Fibroblast of skin of right quadriceps (primary cell): Measurements from ENCODE around the gene CACNA2D4.

ENCODE experiments used
- DNase-seq: peaks from one replicate; pipeline ENCODE4 v3.0.0-alpha.2; 2013

The CACNA2D4 gene

DNA sequence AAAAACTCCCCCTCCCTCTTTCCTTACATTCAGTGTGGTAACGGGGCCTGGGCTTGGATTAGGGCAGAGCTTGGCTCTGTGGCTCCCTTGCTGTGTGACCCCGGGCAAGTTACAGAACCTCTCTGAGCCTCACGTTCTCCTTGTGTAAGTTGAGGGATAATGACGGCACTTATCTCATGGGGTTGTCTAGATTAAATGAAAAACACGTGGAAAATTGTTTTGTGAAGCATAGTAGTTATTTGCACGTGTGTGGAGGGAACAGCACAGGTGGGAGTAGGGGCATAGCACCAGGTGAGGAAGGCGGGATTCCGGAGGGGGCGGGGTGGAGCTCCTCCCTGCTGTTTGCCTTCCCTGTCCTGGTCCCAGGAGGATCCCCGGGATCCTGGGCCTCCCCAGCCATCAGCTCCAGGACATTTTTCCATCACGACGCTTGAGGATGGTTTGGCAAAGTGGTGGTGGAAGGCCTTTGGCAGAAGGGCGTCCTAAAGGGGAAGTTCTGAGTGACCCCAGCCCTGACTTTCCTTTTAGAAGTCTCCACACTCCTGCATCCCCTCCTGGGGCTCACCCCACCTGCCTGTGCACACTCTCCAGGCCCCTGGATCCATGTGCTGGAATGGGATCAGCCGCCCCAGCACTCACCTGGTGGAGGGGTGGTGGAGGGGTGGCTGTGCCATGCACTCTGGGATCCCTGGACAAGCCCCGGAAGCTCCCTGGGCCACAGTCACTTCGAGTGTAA is 75.4 kb downstream of the CACNA2D4 start:
- DNase-seq = no peak

GRCh38 chr12:1842183-1842904 is 76.1 kb downstream of the CACNA2D4 start:
- no peak for DNase-seq

- DNase-seq = no peak
These were observed 76.8 kb downstream of the CACNA2D4 start for GRCh38 chr12:1841586-1842182.

DNA sequence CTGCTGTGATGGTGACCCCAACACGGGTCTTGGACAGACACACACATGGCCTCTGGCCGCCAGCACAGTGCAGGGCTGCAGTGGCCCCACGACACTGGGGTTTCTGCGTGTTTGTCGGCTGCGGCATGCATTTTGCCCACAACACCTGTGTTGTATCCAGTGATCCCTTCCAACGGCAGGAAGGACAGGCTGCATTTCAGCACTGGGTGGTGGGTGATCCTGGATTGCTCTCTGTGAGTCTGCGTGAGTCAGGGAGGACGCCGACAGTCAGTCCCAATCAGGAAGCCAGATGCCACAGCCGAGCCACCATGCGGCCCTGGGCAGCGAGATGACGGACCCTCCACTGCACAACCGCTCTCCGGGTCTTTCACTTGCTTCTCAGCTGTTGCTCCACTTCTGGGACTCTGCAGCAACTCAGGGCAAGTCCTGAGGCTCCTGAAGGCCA is 77.4 kb downstream of the CACNA2D4 start:
- no peak for DNase-seq

GRCh38 chr12:1839956-1840951 is 78.2 kb downstream of the CACNA2D4 start:
- DNase-seq = no peak

DNA sequence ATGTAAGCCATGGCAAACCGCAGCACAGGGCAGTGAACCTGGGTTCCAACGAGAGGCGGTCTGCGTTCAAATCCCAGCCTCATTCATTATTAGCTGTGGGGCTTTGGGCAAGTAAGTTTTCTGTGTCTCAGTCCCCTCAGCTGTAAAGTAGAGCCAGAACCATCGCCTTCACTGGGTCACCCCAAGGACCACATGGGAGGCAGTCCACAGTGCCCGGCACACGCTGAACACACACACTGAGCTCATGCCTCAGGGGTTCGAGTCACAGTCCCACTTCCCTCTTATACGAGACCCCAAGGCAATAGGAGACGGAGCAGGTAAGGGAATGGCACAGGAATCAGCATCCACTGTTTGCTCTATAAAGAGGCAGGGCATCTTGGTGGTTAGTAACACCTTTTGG is 79.0 kb downstream of the CACNA2D4 start:
- no peak for DNase-seq

DNA sequence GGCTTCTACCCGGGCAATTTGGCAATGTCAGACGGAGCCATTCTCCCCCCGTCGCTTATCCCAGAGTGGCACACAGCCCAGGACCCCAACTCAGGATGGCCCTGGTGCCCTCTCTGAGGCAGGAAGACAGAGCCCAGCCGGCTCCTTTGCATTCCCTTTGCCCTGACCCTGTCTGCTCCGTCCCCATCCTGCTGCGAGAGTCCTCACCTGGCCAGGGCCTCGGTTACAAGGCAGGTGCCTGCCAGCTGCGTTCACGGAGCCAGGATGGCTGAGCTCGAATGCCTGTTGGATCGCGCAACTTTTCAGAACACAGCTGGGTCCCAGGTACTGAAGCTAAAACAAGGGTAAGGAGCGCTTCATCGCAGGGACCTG is 79.5 kb downstream of the CACNA2D4 start:
- DNase-seq = no peak

DNA sequence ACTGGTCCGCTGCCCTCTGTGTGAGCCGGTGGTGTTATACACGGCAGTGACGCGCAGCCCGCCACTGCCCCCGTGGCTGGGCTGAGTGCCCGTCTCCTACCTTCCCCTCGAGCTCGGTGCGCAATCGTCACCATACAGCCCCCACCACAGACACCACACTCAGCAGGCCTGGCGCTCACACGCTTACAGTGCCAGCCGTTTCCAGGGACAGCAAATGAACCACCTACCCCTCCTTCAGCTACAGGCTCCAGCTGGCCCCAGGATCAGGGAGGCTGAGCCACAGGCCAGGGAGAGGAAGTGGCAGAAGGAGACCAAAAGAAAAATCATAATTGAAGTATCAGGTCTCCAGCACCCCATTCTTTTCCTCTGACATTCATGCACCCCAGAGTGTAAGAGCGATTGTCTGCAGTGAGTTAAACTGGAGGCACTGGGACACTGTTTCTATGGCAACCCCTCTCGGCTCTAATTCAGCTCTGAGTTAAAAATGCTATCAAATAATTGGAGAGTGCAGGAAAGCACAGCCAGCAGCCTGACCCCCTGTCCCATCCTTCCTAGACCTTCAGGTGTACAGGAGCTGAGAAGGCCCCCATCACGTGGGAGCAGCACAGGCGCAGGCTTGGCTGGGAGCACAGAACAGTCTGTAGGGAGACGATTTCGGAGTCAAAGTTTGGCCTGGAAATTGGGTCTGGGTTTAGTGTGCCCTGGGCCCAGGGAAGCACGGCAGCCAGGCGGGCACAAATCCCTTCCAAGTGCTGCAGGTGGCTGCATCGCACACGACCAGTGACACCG is 80.1 kb downstream of the CACNA2D4 start:
- DNase-seq = no peak

DNA sequence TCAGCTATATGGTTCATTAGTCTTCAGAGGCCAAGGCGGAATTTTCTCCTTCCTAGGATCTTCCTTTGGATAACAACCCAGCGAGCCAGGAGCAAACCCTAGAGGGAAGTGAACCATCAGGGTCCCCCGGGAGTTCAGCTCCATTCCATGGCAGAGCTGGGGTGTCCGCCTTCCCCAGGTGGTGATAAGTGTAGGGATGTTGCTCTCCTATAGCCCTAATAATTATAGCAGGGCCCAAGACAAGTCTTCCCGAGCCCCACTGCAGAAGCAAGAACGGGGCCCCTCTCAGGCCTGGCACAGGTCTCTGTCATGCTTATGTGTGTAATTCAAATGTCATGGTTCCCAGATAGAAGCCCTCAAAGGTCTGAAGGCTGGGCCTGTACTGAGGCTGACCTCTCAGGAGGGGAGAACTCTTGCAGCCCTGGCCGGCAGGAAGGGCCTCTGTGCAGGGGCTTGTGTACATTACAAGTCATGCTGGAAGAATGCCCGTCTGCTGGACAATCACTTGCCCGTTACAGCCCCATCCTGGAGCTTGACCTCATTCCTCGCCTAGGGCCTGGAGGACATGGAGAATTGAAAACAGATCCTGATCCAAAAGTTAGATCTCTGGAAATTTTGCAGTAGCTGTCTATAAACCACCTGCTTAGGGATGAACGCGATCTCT is 80.8 kb downstream of the CACNA2D4 start:
- DNase-seq = no peak

- no peak for DNase-seq
These were observed 81.5 kb downstream of the CACNA2D4 start for GRCh38 chr12:1836854-1837421.

DNA sequence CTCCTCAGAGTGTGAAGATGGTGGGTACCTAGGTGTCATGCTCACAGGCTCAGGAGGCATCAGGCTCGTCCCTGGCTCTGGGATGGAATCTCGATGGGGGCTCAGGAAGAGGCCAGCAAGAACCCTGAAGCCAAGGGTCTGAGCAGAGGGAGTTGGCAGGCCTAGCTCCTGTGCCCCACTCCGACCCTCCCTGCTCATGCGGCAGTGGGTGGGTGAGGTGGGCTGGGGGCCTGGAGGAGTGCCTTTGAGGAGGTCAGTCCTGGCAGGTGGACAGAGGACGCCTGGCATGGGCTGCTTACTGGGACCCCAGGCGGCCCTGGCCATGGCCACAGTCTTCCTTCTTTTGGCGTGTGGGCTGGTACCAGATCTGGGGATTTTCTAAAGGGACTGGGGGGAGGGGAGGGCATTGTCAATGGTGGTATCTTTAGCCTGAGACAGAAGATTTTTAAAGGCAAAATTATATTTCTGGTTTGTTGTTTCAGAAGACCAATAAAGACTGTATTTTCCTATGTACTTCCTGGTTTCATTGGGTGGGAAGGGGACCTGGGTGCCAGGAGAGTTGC is 82.1 kb downstream of the CACNA2D4 start:
- no peak for DNase-seq

DNA sequence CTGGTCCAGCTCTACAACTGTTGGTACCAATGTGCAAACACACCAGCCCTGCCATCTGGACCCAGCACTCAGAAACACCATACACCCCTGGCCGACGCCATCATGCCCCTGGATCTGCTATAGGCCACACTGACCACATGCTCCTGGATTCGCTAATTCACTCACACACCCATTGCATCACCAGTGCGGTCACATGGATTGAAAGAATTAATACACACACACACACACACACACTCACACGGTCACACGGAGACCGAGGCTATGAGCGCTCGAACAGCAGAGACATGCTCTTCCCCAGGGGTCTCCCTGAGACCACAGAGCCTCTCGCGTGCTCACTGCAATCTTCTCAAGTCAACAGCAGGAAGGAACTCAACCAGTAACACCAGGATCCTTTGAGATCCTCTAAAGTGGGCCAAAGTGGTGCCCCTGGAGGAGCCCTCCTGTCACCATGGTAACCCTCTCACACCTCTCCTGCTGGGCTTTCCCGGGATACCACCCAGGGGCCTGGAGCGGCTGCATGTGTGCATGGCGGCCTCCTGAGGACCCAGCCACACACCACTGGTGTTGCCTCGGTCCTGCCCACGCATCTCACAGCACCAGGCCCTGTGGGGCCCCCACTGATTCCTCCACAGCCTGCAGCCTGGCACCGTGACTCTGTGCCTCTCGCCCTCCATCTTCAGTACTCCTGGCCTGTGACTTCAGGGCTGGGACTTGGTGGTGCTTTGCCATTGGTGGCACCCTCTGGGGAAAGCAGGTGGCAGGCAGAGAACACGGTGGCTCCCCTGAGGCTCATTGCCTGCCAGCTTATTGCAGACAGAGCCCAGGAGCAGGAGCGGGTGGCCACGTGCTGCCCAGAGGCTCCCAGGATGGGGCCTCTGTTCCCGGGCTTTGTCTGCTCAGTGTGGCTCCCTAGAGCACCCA is 83.0 kb downstream of the CACNA2D4 start:
- DNase-seq = no peak

- DNase-seq = no peak
These were observed 84.1 kb downstream of the CACNA2D4 start for GRCh38 chr12:1834186-1834925.

DNA sequence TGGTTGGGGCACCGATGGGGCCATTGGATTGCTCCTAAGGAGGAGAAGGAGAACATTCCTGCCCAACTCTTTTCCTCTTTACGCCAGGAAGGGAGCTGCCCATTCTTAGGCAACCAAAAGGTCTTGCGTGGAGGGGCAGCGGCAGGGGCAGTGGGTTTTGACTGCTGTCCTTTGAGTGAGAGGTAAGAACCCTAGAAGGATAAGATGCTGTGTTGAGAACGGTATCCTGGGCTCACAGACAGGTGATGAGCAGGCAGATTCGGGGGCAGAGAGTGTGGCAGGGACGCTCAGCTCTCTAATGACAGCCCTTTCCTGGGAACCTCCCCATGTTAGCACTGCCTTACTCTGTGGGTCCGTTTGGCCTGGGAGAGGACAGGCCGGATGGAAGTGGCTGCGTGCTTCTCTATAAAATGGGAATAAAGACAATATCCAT is 84.8 kb downstream of the CACNA2D4 start:
- no peak for DNase-seq

DNA sequence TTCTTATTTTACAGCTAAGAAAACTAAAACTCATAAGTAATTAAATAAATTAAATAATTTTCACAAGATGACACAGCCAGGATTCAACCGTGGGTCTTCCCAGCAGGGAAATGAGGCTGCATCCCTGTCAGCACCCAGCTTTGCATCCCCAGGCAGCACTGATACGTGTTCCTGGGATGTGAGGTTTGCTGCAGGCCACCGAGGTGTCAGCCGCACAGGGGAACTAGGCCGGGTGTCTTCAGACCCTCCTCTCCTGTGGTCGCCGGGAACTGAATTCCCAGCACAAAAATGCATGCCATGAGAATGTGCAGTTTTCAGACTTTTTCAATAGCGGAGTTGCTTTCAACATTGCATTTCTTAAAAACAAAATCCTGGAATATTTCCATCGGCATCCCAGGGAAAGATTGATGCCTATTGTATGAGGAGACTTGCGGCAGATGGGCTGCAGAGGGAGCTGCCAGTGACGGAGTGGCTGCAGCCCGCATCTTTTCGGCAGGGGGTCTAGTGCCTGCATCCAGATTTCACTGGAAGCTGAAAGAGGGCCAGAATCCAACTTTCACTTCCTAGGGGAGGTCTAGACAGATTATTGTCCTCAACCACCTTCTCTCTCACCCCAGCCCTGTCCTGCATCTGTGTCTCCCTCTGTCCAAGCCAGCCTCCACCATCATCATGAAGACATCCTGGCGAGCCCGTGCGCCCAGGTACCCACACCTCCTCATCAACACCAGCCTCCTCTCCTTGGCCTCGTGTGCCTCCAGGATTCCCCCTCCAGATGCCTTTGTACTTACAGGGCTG is 85.5 kb downstream of the CACNA2D4 start:
- no peak for DNase-seq

DNA sequence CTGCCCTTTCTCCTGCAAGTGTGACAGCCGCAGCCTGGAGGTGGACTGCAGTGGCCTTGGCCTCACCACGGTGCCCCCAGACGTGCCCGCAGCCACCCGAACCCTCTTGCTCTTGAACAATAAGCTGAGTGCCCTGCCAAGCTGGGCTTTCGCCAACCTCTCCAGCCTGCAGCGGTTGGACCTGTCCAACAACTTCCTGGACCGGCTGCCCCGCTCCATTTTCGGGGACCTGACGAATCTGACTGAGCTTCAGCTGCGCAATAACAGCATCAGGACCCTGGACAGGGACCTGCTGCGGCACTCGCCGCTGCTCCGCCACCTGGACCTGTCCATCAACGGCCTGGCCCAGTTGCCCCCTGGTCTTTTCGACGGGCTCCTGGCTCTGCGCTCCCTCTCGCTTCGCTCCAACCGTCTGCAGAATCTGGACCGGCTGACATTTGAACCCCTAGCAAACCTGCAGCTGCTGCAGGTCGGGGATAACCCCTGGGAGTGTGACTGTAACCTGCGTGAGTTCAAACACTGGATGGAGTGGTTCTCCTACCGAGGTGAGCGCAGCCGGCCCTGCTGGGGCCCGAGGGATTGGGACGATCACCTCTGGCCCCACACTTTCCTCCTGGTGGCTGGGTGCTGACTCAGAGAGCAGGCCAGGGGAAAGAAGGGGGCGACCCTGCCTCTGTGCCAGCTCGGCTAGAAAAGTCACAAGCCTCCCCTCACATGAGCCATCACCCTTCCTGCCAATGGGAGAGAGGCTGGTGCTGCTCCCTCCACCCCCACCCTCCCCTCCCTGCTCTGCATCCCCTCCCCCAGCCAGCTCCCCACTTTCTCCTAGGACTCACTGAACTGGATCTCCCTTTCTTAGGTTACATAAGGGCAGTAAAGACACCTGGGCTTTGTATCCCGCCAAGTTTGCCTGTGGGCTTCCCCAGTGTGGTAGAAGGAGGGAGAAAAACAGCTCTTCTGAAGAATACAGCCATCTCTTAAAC is 87.2 kb downstream of the CACNA2D4 start:
- peak; percentile 43 for DNase-seq

- DNase-seq = no peak
These were observed 88.0 kb downstream of the CACNA2D4 start for GRCh38 chr12:1830401-1830845.
